Tibial nerve (tissue), 3 donors: ENCODE data around the gene ARSD.

Experiments
- POLR2A ChIP-seq, 2 donors: fragments of 450-650 bp; IDR thresholded peaks; one replicate each; pipeline ENCODE4 v1.6.1; 2017; ENCODE audit warnings: antibody characterized with exemption in 2 of 2, mild to moderate bottlenecking in 2 of 2, moderate library complexity in 2 of 2
- TF ChIP-seq, protein P1 (sequence below), 5 experiments: fragments of 200-600 bp in 3 of 5; fragments of 450-650 bp in 2 of 5; sonication (generic) in 3 of 5; IDR thresholded peaks; one replicate each; pipeline ENCODE4 v1.5.1; 2016 to 2019; ENCODE audit warnings: antibody characterized with exemption in 5 of 5, mild to moderate bottlenecking in 3 of 5, moderate library complexity in 2 of 5

DNA sequence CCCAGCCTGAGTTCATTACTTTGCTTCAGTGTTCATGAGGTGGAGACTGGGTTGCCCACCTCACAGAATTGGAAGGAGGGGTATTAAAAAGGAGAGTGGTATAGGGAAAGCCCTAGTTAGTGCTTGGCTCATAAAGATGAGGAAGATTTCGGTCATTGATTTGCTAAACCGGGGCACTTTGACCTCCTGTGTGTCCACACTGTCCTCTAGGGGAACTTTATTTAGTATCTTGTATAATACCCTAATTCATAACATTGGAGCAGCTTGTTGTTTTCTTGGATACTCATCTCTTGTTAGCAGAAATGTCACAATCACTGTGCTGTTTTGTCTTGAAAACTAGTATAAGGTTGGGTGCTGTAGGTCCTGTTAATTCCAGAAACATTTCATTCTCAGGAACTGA, 50.6 kb downstream of the ARSD start:
- TF ChIP-seq, protein P1, sequence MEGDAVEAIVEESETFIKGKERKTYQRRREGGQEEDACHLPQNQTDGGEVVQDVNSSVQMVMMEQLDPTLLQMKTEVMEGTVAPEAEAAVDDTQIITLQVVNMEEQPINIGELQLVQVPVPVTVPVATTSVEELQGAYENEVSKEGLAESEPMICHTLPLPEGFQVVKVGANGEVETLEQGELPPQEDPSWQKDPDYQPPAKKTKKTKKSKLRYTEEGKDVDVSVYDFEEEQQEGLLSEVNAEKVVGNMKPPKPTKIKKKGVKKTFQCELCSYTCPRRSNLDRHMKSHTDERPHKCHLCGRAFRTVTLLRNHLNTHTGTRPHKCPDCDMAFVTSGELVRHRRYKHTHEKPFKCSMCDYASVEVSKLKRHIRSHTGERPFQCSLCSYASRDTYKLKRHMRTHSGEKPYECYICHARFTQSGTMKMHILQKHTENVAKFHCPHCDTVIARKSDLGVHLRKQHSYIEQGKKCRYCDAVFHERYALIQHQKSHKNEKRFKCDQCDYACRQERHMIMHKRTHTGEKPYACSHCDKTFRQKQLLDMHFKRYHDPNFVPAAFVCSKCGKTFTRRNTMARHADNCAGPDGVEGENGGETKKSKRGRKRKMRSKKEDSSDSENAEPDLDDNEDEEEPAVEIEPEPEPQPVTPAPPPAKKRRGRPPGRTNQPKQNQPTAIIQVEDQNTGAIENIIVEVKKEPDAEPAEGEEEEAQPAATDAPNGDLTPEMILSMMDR (IDR thresholded peaks at IDR 0.05): no peak
- TF ChIP-seq POLR2A (IDR thresholded peaks at IDR 0.05): no peak
